AML-193 (cell line): ENCODE data around the gene MOB2.
A peak's percentile ranks its signal among the peaks of the same experiment; 100 is the strongest.

ENCODE experiments used
- DNase-seq, 2 experiments: peaks; one replicate each; lab custom pipeline; 2025; lab: John Stamatoyannopoulos, UW

The MOB2 gene

GRCh38 chr11:1484695-1485503 is 1.7 kb downstream of the MOB2 start:
- no peak for DNase-seq

DNA sequence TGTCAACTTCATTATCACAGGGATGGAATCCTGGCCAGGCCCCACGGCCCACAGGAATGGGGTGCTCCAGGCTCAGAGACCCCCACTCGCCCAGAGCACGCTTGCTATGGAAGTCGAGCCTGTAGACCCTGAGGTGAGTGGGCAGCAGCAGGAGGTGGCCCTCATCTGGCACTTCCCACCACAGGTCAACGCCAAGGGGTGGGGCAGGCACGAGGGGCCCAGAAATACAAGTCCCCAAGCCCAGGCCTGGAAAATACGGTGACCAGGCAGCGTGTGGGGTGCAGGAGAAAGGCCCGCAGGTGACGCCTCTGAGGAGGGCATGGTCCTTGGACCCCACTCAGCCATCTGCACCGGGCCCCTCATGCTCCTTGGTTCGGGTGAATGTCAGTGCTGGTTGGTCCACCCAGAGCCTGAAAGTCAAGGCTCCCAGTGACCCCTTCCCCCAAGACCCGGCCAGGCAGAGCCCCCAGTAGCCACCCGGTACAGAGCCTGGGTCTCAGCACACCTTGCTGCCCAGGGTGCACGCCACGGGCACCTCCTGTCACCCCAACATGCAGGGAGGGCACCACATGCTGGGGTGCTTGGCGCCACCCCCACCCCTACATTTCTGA is 2.4 kb downstream of the MOB2 start:
- DNase-seq: no peak

GRCh38 chr11:1483445-1483961 is 3.1 kb downstream of the MOB2 start:
- DNase-seq: no peak

DNA sequence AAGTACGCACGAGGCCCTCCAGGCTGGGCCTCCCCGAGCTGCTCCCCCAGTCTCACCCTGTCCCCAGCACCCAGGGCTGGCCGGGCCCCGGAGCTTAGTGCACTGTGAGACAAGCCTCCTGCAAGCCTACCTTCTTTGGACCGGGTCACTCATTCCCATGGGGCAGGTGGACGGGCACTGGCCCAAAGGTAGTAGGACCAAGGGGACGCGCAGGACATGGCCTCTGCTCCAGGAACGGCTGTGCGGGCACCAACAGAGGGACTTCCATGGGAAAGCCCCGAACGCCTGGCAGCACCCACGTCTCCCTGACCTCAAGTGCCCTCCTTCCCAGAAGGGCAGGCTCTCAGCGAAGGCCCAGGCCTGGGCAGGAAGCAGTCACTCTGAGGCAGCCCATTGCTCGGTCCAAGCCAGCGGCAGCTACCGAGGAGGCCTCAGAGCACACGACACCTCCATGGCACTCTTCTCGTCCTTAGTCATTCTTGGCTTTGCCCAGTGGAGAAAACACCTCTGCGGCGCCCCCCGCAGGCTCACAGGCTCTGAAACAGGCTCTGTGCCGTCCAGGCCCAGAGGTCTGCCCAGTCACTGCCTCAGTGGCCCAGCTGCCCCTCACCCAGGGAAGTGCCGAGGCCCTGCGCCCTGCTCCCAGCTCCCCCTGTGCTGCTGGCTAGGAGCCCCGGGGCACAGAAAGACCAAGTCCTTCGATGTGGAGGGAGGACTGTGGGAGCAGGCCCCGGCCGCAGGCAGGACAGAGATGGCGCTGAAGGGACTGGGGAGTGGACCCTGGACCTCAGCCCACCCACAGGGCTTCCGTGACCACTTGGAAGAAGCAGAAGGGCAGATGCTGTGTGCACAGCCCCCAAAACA is 3.8 kb downstream of the MOB2 start:
- DNase-seq: no peak

- DNase-seq: no peak
Measured at GRCh38 chr11:1481861-1482441, 4.6 kb downstream of the MOB2 start.

DNA sequence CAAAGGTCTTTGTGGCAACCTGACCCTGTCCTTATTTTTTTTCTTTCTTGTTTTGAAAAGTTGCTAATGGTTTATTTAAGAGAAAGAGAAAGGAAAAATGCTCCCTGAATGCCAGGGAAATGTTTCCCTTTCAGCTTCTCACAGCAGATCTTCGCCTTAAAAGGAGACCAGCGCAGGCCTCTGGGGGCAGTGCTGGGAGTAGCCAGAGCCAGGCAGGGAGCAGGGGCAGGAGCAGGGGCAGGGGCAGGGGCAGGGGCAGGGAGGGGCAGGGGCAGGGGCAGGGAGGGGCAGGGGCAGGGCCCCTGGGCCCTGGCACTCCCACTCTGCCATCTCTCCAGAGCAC is 5.1 kb downstream of the MOB2 start:
- no peak for DNase-seq

DNA sequence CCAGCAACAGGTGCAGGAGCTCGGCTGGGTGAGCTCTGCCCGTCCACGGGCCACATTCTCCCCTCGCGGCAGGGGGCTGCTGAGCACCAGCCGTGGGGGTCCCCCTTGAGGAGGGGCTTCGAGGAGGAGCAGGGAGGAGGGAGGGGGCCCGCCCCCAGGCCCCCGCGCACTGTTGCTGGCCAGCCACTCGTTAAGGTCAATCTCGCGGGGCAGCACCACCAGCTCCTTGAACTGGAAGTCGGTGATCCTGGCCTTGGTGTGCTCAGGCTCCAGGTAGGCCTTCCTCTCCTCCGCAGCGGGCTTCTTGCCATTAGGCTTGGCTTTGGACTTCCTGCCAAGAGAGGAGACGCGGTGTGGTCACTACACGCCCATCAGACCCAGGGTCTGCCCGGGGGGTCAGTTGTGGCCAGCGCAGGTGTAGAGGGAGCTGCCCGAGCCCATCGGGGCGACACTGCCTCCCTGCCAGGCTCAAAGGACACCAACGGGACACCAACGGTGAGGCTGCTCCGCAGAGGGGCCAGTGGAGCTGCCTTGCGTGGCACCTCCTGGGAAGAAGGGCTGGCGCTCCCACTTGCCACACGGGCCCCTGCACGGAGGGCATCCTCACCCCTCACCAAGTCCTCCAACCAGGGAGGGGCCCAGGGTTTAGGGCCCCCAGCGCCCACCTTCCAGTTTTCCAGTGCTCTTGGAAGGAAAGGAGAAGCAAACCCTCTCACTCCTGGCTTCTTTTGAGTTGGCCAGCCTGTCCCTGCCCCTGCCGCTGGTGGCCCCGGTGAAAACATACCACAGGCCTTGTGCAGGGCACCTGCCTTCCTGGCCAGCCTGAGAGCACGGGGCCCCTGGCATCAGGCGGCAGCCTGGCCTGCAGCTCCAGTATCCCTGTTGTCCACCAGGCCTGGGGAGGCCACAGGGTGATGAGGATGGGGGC is 5.8 kb downstream of the MOB2 start:
- no peak for DNase-seq

GRCh38 chr11:1480191-1480554 is 6.4 kb downstream of the MOB2 start:
- no peak for DNase-seq

DNA sequence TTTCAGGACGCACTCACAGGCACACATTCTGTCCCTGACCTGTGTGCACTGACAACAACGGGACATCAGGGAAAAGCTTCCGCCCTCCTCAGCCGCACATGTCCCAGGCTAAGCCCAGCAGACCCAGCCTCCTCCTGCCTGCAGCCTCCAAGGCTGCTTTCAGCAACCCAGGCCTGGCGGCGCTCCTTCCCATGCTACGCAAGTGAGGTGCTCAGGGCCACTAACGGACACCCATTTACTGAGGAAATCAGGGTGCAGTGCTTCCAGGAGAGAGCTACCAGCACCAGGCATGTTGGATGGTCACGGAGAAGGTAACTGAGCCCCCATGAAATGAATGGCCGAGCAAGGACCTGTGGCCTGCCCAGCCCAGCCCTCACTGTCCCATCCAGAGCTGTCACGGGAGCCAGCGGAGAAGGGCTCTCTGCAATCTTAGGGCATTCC is 6.9 kb downstream of the MOB2 start:
- DNase-seq: no peak

GRCh38 chr11:1479006-1479677 is 7.4 kb downstream of the MOB2 start:
- no peak for DNase-seq

GRCh38 chr11:1478544-1478943 is 8.0 kb downstream of the MOB2 start:
- peak; percentile 62 to 73 for DNase-seq

GRCh38 chr11:1478011-1478410 is 8.6 kb downstream of the MOB2 start:
- no peak for DNase-seq

- DNase-seq: no peak
Measured at GRCh38 chr11:1476940-1477736, 9.4 kb downstream of the MOB2 start.

- no peak for DNase-seq
Measured at GRCh38 chr11:1475841-1476240, 10.7 kb downstream of the MOB2 start.

GRCh38 chr11:1473786-1474185 is 12.8 kb downstream of the MOB2 start:
- DNase-seq: no peak

GRCh38 chr11:1473011-1473628 is 13.5 kb downstream of the MOB2 start:
- no peak for DNase-seq

DNA sequence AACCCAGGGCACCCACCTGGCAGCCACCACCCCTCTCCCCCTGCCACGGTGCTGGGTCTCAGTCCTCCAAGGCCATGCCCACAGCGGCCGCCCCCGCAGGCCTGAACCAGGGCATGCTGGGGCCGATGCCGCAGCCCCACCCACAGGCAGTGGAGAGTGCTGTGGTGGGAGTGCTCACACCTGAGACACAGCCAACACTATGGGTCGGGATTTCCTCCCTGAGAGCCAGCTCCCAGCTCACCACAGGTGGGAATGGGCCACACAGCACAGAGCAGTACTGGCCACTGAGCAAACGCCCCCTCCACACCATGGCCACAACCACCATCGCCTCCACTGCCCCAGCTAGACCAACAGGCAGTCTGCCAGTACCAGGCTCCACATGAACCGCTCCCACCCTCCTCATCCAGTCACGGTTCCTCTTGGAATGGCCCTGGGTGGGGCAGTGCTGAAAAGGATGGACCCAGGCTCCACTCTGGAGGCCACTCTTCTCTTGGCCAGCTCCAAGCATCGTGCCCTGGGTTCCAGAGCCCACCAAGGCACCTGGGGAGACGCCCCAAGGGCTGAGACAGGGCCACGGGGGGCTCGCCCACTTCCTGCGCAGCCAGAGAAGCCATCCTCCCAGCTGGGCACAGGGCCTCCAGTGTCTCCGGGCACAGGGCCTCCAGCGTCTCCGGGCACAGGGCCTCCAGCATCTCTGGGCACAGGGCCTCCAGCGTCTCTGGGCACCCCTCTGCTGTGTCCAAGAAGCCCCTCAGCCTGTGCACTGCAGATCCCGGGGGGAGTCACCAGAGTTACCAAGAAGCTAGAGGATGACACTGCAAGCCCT is 14.2 kb downstream of the MOB2 start:
- no peak for DNase-seq

- no peak for DNase-seq
Measured at GRCh38 chr11:1471736-1472135, 14.8 kb downstream of the MOB2 start.
